GM23338 (cell line): ENCODE results near the gene CD300E. TPM values are rescaled to one million over a fixed set of nuclear protein-coding genes. Genes with fewer than 3 reads are reported as not detected.

Source experiments
- ATAC-seq: fragments of 200-7000 bp; cut with Tn5 transposase; 3 replicates; pipeline ENCODE4 v1.9.1; 2020
- DNase-seq: peaks from one replicate; pipeline ENCODE4 v3.0.0-alpha.2; 2015; ENCODE audit warnings: low spot score
- H2AFZ ChIP-seq: fragments of 200-600 bp; sonication (generic); 2 replicates; pipeline ENCODE4 v1.8.0; 2016; ENCODE audit warnings: antibody characterized with exemption, mild to moderate bottlenecking, moderate library complexity
- H3F3A ChIP-seq: fragments of 200-600 bp; sonication (generic); replicated peaks from 2 replicates; pipeline ENCODE4 v1.8.0; 2017; ENCODE audit warnings: antibody characterized with exemption, mixed run types, low read depth
- H3K27ac ChIP-seq: fragments of 200-600 bp; sonication (generic); 2 replicates; pipeline ENCODE4 v1.6.1; 2016; ENCODE audit warnings: low read depth
- H3K27me3 ChIP-seq: fragments of 200-600 bp; sonication (generic); 2 replicates; pipeline ENCODE4 v1.8.0; 2016; ENCODE audit warnings: mild to moderate bottlenecking, mixed run types, moderate library complexity; ENCODE audit not compliant: insufficient read depth
- H3K36me3 ChIP-seq: fragments of 200-600 bp; sonication (generic); 2 replicates; pipeline ENCODE4 v1.8.0; 2016; ENCODE audit warnings: mild to moderate bottlenecking; ENCODE audit not compliant: insufficient read depth
- H3K4me1 ChIP-seq: fragments of 200-600 bp; sonication (generic); 2 replicates; pipeline ENCODE4 v1.8.0; 2016; ENCODE audit warnings: mild to moderate bottlenecking, moderate library complexity; ENCODE audit not compliant: insufficient read depth
- H3K4me2 ChIP-seq: fragments of 200-600 bp; sonication (generic); 2 replicates; pipeline ENCODE4 v1.7.1; 2017; ENCODE audit warnings: mixed run types
- H3K4me3 ChIP-seq: fragments of 200-600 bp; sonication (generic); 2 replicates; pipeline ENCODE4 v1.6.1; 2016; ENCODE audit warnings: mixed run types
- H3K79me2 ChIP-seq: fragments of 200-600 bp; sonication (generic); replicated peaks from 2 replicates; pipeline ENCODE4 v1.8.0; 2017; ENCODE audit warnings: mild to moderate bottlenecking; ENCODE audit not compliant: insufficient read depth
- H3K9me2 ChIP-seq: fragments of 200-600 bp; sonication (generic); 2 replicates; pipeline ENCODE4 v1.8.0; 2017; ENCODE audit not compliant: insufficient read depth
- H4K20me1 ChIP-seq: fragments of 200-600 bp; sonication (generic); replicated peaks from 2 replicates; pipeline ENCODE4 v1.8.0; 2017; ENCODE audit warnings: mild to moderate bottlenecking; ENCODE audit not compliant: insufficient read depth
- H3K27ac Mint-ChIP-seq: 2 replicates; pipeline ENCODE4 v1.8.0; 2020; ENCODE audit warnings: inconsistent platforms, mild to moderate bottlenecking, moderate library complexity, mixed read lengths
- H3K27me3 Mint-ChIP-seq: 3 replicates; pipeline ENCODE4 v1.8.0; 2022; ENCODE audit warnings: low read depth, mild to moderate bottlenecking, moderate library complexity, mixed read lengths, inconsistent platforms; ENCODE audit not compliant: insufficient read depth, poor library complexity
- H3K36me3 Mint-ChIP-seq: 3 replicates; pipeline ENCODE4 v1.8.0; 2021; ENCODE audit warnings: low read depth, mild to moderate bottlenecking, inconsistent platforms, moderate library complexity, mixed read lengths
- H3K4me1 Mint-ChIP-seq: 3 replicates; pipeline ENCODE4 v1.8.0; 2020; ENCODE audit warnings: mild to moderate bottlenecking, inconsistent platforms, mixed read lengths
- H3K4me3 Mint-ChIP-seq: 3 replicates; pipeline ENCODE4 v1.8.0; 2021; ENCODE audit warnings: moderate library complexity, mild to moderate bottlenecking, inconsistent platforms, mixed read lengths
- H3K9me3 Mint-ChIP-seq: 3 replicates; pipeline ENCODE4 v1.8.0; 2020; ENCODE audit warnings: moderate library complexity, mild to moderate bottlenecking, inconsistent platforms, mixed read lengths
- CREB1 ChIP-seq: fragments of 250-450 bp; sonication (Bioruptor Pico); IDR thresholded peaks from 2 replicates; pipeline ENCODE4 v1.5.0; 2020; ENCODE audit warnings: low read depth, mild to moderate bottlenecking, moderate library complexity
- EZH2 ChIP-seq: fragments of 200-600 bp; sonication (generic); IDR thresholded peaks from one replicate; pipeline ENCODE4 v1.8.0; 2017; ENCODE audit warnings: antibody characterized with exemption, mild to moderate bottlenecking, low read depth; ENCODE audit not compliant: unreplicated experiment
- EZH2phosphoT487 ChIP-seq: fragments of 200-600 bp; sonication (generic); IDR thresholded peaks from one replicate; pipeline ENCODE4 v1.8.1; 2018; ENCODE audit warnings: antibody characterized with exemption; ENCODE audit not compliant: unreplicated experiment
- ZNF331 ChIP-seq: fragments of 250-450 bp; sonication (Bioruptor Pico); IDR thresholded peaks from 2 replicates; pipeline ENCODE4 v1.5.0; 2020; ENCODE audit warnings: low read depth, mild to moderate bottlenecking, moderate library complexity
- polyA plus RNA-seq: library from polyadenylated mRNA; unstranded; fragments of >200 nt; fragmentation: Nextera tagmentation; extraction: Ambion mirVana; gene quantifications from 2 replicates; pipeline ENCODE4 v1.2.1, GENCODE V29; 2016
- total RNA-seq: library from RNA; depleted of rRNA; stranded (reverse); fragments of >200 nt; shearing (Covaris generic); gene quantifications from 2 replicates; pipeline ENCODE4 v1.2.3, GENCODE V29; 2014
- TF ChIP-seq, protein P1 (sequence below), 2 experiments: fragments of 200-600 bp in 1 of 2; sonication (generic) in 1 of 2; conservative IDR thresholded peaks; 2 replicates each; pipeline versions ENCODE4 v1.5.1 to v1.6.1; 2016 to 2017; ENCODE audit warnings: antibody characterized with exemption in 2 of 2, low read depth in 2 of 2, mild to moderate bottlenecking in 2 of 2, moderate library complexity in 1 of 2
- TF ChIP-seq, protein P2 (sequence below): IDR thresholded peaks from one replicate; pipeline ENCODE4 v1.6.1; 2018; ENCODE audit warnings: antibody characterized with exemption; ENCODE audit not compliant: unreplicated experiment
- TF ChIP-seq, protein P3 (sequence below): fragments of 250-450 bp; sonication (Bioruptor Pico); IDR thresholded peaks from 2 replicates; pipeline ENCODE4 v1.5.0; 2020; ENCODE audit warnings: mild to moderate bottlenecking, moderate library complexity

The CD300E gene
- total and polyA plus RNA-seq, 2 experiments from 2014 or later, result not detected

DNA sequence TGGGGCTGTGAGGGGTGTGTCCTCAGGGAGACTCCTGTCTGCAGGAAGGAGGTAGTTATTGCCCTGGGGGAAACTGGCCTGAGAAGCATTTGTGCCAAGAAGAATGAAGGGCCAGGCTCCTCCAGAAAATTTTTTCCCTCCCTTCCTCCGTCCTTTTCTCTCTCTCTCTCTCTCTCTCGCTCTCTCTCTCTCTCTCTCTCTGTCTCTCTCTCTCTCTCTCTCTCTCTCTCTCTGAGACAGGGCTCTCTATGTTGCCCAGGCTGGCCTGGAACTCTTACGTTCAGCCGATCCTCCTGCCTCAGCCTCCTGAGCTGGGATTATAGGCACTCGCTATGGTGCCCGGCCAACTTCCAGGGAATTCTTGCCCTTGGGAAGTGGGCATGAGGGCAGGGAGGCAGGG lies 11.5 kb downstream of the CD300E start:
- no peaks in the 10 kb centered on the region for H4K20me1 ChIP-seq
- no peak overlapping the region for H3K4me3 ChIP-seq
- H3K4me2 ChIP-seq, result no peak overlapping the region
- no peak overlapping the region for H3K27ac ChIP-seq
- H3F3A ChIP-seq, result no peaks in the 10 kb centered on the region
- Mint-ChIP-seq H3K4me3 (no peak overlapping the region), H3K9me3 (peaks cover 2% of the 10 kb centered on the region; the same call in 2 of the 3 replicates), H3K4me1 (no peaks in the 10 kb centered on the region), H3K27ac (no peak overlapping the region), H3K27me3 (peaks cover 10% of the 10 kb centered on the region), H3K36me3 (no peaks in the 10 kb centered on the region)
- no peaks in the 10 kb centered on the region for H3K27me3 ChIP-seq
- no peak overlapping the region for H2AFZ ChIP-seq
- DNase-seq, result no peak
- TF ChIP-seq, protein P1, sequence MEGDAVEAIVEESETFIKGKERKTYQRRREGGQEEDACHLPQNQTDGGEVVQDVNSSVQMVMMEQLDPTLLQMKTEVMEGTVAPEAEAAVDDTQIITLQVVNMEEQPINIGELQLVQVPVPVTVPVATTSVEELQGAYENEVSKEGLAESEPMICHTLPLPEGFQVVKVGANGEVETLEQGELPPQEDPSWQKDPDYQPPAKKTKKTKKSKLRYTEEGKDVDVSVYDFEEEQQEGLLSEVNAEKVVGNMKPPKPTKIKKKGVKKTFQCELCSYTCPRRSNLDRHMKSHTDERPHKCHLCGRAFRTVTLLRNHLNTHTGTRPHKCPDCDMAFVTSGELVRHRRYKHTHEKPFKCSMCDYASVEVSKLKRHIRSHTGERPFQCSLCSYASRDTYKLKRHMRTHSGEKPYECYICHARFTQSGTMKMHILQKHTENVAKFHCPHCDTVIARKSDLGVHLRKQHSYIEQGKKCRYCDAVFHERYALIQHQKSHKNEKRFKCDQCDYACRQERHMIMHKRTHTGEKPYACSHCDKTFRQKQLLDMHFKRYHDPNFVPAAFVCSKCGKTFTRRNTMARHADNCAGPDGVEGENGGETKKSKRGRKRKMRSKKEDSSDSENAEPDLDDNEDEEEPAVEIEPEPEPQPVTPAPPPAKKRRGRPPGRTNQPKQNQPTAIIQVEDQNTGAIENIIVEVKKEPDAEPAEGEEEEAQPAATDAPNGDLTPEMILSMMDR (conservative IDR thresholded peaks at IDR 0.05; ENCODE audit: low read depth in 2 of 2), result no peak
- no peak for TF ChIP-seq CREB1
- TF ChIP-seq EZH2phosphoT487, result no peak
- TF ChIP-seq ZNF331 (CRISPR knock-in tag), result no peak
- TF ChIP-seq, protein P2, sequence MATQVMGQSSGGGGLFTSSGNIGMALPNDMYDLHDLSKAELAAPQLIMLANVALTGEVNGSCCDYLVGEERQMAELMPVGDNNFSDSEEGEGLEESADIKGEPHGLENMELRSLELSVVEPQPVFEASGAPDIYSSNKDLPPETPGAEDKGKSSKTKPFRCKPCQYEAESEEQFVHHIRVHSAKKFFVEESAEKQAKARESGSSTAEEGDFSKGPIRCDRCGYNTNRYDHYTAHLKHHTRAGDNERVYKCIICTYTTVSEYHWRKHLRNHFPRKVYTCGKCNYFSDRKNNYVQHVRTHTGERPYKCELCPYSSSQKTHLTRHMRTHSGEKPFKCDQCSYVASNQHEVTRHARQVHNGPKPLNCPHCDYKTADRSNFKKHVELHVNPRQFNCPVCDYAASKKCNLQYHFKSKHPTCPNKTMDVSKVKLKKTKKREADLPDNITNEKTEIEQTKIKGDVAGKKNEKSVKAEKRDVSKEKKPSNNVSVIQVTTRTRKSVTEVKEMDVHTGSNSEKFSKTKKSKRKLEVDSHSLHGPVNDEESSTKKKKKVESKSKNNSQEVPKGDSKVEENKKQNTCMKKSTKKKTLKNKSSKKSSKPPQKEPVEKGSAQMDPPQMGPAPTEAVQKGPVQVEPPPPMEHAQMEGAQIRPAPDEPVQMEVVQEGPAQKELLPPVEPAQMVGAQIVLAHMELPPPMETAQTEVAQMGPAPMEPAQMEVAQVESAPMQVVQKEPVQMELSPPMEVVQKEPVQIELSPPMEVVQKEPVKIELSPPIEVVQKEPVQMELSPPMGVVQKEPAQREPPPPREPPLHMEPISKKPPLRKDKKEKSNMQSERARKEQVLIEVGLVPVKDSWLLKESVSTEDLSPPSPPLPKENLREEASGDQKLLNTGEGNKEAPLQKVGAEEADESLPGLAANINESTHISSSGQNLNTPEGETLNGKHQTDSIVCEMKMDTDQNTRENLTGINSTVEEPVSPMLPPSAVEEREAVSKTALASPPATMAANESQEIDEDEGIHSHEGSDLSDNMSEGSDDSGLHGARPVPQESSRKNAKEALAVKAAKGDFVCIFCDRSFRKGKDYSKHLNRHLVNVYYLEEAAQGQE, result no peak
- no peak for TF ChIP-seq EZH2
- TF ChIP-seq, protein P3, sequence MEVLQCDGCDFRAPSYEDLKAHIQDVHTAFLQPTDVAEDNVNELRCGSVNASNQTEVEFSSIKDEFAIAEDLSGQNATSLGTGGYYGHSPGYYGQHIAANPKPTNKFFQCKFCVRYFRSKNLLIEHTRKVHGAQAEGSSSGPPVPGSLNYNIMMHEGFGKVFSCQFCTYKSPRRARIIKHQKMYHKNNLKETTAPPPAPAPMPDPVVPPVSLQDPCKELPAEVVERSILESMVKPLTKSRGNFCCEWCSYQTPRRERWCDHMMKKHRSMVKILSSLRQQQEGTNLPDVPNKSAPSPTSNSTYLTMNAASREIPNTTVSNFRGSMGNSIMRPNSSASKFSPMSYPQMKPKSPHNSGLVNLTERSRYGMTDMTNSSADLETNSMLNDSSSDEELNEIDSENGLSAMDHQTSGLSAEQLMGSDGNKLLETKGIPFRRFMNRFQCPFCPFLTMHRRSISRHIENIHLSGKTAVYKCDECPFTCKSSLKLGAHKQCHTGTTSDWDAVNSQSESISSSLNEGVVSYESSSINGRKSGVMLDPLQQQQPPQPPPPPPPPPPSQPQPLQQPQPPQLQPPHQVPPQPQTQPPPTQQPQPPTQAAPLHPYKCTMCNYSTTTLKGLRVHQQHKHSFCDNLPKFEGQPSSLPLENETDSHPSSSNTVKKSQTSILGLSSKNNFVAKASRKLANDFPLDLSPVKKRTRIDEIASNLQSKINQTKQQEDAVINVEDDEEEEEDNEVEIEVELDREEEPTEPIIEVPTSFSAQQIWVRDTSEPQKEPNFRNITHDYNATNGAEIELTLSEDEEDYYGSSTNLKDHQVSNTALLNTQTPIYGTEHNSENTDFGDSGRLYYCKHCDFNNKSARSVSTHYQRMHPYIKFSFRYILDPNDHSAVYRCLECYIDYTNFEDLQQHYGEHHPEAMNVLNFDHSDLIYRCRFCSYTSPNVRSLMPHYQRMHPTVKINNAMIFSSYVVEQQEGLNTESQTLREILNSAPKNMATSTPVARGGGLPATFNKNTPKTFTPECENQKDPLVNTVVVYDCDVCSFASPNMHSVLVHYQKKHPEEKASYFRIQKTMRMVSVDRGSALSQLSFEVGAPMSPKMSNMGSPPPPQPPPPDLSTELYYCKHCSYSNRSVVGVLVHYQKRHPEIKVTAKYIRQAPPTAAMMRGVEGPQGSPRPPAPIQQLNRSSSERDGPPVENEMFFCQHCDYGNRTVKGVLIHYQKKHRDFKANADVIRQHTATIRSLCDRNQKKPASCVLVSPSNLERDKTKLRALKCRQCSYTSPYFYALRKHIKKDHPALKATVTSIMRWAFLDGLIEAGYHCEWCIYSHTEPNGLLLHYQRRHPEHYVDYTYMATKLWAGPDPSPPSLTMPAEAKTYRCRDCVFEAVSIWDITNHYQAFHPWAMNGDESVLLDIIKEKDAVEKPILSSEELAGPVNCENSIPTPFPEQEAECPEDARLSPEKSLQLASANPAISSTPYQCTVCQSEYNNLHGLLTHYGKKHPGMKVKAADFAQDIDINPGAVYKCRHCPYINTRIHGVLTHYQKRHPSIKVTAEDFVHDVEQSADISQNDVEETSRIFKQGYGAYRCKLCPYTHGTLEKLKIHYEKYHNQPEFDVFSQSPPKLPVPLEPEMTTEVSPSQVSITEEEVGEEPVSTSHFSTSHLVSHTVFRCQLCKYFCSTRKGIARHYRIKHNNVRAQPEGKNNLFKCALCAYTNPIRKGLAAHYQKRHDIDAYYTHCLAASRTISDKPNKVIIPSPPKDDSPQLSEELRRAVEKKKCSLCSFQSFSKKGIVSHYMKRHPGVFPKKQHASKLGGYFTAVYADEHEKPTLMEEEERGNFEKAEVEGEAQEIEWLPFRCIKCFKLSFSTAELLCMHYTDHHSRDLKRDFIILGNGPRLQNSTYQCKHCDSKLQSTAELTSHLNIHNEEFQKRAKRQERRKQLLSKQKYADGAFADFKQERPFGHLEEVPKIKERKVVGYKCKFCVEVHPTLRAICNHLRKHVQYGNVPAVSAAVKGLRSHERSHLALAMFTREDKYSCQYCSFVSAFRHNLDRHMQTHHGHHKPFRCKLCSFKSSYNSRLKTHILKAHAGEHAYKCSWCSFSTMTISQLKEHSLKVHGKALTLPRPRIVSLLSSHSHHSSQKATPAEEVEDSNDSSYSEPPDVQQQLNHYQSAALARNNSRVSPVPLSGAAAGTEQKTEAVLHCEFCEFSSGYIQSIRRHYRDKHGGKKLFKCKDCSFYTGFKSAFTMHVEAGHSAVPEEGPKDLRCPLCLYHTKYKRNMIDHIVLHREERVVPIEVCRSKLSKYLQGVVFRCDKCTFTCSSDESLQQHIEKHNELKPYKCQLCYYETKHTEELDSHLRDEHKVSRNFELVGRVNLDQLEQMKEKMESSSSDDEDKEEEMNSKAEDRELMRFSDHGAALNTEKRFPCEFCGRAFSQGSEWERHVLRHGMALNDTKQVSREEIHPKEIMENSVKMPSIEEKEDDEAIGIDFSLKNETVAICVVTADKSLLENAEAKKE (CRISPR knock-in tag), result no peak
- H3K9me2 ChIP-seq, result no peaks in the 10 kb centered on the region
- no peak for ATAC-seq
- H3K4me1 ChIP-seq, result no peaks in the 10 kb centered on the region
- H3K79me2 ChIP-seq, result no peaks in the 10 kb centered on the region
- no peaks in the 10 kb centered on the region for H3K36me3 ChIP-seq
